A673 (cell line): ENCODE results near the gene DIPK1C. TPM values are rescaled to one million over a fixed set of nuclear protein-coding genes. Genes with fewer than 3 reads are reported as not detected.

Experiments
- BruUV-seq: library from RNA; stranded (reverse); fragments of 400-500 nt; replicated peaks from 2 replicates; lab custom pipeline; 2021; lab: Mats Ljungman, UMichigan
- CTCF ChIA-PET: fragments of 300-600 bp; sonication (Branson Sonifier 250); formaldehyde crosslinking; loops from one replicate; lab custom pipeline; 2022; ENCODE audit warnings: antibody characterized with exemption; lab: Charles Lee
- POLR2A ChIA-PET: fragments of 300-600 bp; sonication (Branson Sonifier 250); formaldehyde crosslinking; loops from one replicate; lab custom pipeline; 2022; ENCODE audit warnings: antibody characterized with exemption; ENCODE audit not compliant: low non-redundant PET; lab: Charles Lee
- DNase-seq: peaks from one replicate; pipeline ENCODE4 v3.0.0-alpha.2; 2015; ENCODE audit warnings: low spot score
- H3K27ac ChIP-seq: fragments of 200-600 bp; sonication (generic); 2 replicates; pipeline ENCODE4 v1.5.1; 2016; ENCODE audit warnings: mixed run types, low read depth, mild to moderate bottlenecking, mixed read lengths, antibody characterized with exemption, low read length; ENCODE audit not compliant: poor library complexity, severe bottlenecking
- H3K27me3 ChIP-seq: fragments of 200-600 bp; sonication (generic); replicated peaks from 2 replicates; pipeline ENCODE4 v1.6.1; 2017; ENCODE audit warnings: mixed run types, low read depth, mild to moderate bottlenecking, mixed read lengths, antibody characterized with exemption, low read length; ENCODE audit not compliant: insufficient read depth, poor library complexity
- H3K36me3 ChIP-seq: fragments of 200-600 bp; sonication (generic); 2 replicates; pipeline ENCODE4 v1.6.1; 2016; ENCODE audit warnings: mixed run types, mild to moderate bottlenecking, mixed read lengths, antibody characterized with exemption, low read length; ENCODE audit not compliant: insufficient read depth, poor library complexity, severe bottlenecking
- H3K4me1 ChIP-seq: fragments of 200-600 bp; sonication (generic); 2 replicates; pipeline ENCODE4 v1.6.1; 2017; ENCODE audit warnings: mixed run types, mild to moderate bottlenecking, mixed read lengths, antibody characterized with exemption, low read length; ENCODE audit not compliant: insufficient read depth, poor library complexity, severe bottlenecking
- H3K4me3 ChIP-seq: fragments of 200-600 bp; sonication (generic); 2 replicates; pipeline ENCODE4 v1.5.1; 2016; ENCODE audit warnings: low read depth, mixed run types, mild to moderate bottlenecking, mixed read lengths, low read length; ENCODE audit not compliant: poor library complexity, severe bottlenecking
- H3K9me3 ChIP-seq: fragments of 200-600 bp; sonication (generic); 2 replicates; pipeline ENCODE4 v1.6.1; 2016; ENCODE audit warnings: mixed run types, low read depth, mild to moderate bottlenecking, mixed read lengths, antibody characterized with exemption, low read length; ENCODE audit not compliant: poor library complexity, severe bottlenecking
- EZH2 ChIP-seq: fragments of 200-600 bp; sonication (generic); IDR thresholded peaks from 2 replicates; pipeline ENCODE4 v1.6.1; 2017; ENCODE audit warnings: borderline replicate concordance, low read depth, mild to moderate bottlenecking, mixed read lengths, antibody characterized with exemption, low read length; ENCODE audit not compliant: poor library complexity, severe bottlenecking
- intact Hi-C: fragments of 100-400 bp; cut with micrococcal nuclease; formaldehyde crosslinking; loops from one replicate; pipeline ENCODE4 v1.10.0; 2022; ENCODE audit not compliant: unreplicated experiment
- total RNA-seq: library from RNA; stranded (reverse); gene quantifications from 2 replicates; pipeline ENCODE4 v1.2.3, GENCODE V29; 2021
- TF ChIP-seq, protein P1 (sequence below): fragments of 300-800, 200-600 bp; sonication (generic); conservative IDR thresholded peaks from 2 replicates; pipeline ENCODE4 v1.5.1; 2017; ENCODE audit warnings: low read depth, mild to moderate bottlenecking, antibody characterized with exemption, low read length, moderate library complexity, mixed read lengths

Gene DIPK1C
- total RNA-seq, 1 experiment from 2014 or later = not detected

DNA sequence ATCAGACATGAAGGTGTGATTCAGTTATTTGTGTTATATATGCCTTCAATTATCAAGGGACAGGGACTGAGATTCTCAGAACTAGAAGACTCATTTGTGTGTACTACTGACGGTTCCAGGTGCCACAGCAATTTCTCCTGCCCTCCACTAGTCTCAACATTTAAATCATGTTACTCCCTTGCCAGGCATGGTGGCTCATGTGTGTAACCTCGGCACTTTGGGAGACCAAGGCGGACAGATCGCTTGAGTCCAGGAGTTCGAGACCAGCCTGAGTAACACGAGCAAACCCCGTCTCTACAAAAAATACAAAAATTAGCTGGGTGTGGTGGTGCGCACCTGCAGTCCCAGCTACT is 40.2 kb upstream of the DIPK1C start:
- Histone ChIP-seq H3K27ac (no peak overlapping the region), H3K36me3 (peaks cover 10% of the 10 kb centered on the region), H3K4me3 (peak overlapping the region; percentile 94), H3K4me1 (peaks cover 8% of the 10 kb centered on the region), H3K27me3 (no peaks in the 10 kb centered on the region), H3K9me3 (no peaks in the 10 kb centered on the region)
- intact Hi-C loops = loop anchor here (10.0 kb wide), 1 partner anchor 302 kb away; no protein-coding TSS in a partner anchor
- ChIA-PET CTCF (no interaction called here), POLR2A (no interaction called here)
- TF ChIP-seq, protein P1, sequence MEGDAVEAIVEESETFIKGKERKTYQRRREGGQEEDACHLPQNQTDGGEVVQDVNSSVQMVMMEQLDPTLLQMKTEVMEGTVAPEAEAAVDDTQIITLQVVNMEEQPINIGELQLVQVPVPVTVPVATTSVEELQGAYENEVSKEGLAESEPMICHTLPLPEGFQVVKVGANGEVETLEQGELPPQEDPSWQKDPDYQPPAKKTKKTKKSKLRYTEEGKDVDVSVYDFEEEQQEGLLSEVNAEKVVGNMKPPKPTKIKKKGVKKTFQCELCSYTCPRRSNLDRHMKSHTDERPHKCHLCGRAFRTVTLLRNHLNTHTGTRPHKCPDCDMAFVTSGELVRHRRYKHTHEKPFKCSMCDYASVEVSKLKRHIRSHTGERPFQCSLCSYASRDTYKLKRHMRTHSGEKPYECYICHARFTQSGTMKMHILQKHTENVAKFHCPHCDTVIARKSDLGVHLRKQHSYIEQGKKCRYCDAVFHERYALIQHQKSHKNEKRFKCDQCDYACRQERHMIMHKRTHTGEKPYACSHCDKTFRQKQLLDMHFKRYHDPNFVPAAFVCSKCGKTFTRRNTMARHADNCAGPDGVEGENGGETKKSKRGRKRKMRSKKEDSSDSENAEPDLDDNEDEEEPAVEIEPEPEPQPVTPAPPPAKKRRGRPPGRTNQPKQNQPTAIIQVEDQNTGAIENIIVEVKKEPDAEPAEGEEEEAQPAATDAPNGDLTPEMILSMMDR = no peak
- no peak for TF ChIP-seq EZH2
- BruUV-seq = no TSS peak
- DNase-seq = no peak

DNA sequence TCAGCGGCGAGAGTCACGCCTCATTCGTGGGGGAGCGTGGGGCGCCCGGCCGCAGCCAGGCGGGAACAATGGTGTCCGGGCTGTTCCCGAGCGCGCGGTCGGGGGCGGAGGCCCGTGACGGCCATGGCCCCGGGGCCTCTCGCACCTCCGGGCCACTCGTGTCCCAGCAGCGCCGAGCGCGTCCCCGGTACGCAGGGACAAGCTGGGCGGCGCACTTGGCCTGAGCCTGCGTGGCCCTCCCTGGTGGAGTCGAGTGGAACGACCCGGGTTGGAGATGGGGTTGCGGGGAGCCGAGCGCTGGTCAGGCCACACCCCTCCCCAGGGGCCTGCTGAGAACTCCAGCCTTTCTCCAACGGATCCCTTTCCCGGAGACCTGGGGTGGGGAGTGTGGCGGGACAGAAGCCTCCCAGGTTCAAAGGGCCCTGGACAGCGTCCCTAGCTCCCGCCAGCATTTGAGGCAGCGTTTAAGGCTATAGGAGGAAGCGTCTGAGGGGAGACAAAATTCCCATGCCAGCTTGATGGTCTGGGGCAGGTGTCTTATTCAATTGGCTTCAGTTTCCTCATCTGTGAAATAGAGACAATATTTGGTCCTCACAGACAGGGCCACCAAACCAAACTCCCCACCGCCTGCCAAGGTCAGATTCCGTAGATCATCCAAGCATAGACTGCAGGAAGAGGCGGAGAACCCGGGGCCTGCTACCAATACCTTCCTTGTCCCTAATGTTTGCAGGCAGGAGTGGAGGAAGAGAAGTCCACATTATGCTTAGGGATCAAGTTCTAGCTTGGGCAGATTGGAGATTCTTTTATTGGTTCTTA is 39.6 kb upstream of the DIPK1C start:
- no peaks in the 10 kb centered on the region for H3K9me3 ChIP-seq
- ChIA-PET POLR2A (interaction anchor here (0.5 to 0.6 kb wide), 2 partner anchors 107 to 113 kb away, joined by 4 to 8 read pairs; no protein-coding TSS in a partner anchor), CTCF (interaction anchor here (0.7 kb wide), 1 partner anchor 55 kb away, joined by 7 read pairs; no protein-coding TSS in a partner anchor)
- intact Hi-C loops = loop anchor here (10.0 kb wide), 1 partner anchor 302 kb away; no protein-coding TSS in a partner anchor
- no TSS peak for BruUV-seq
- peaks cover 8% of the 10 kb centered on the region for H3K4me1 ChIP-seq
- H3K27me3 ChIP-seq = no peaks in the 10 kb centered on the region
- peak overlapping the region; percentile 94 for H3K4me3 ChIP-seq
- peak overlapping the region; percentile 88 for H3K27ac ChIP-seq
- DNase-seq = peak; percentile 26
- H3K36me3 ChIP-seq = peaks cover 7% of the 10 kb centered on the region
- TF ChIP-seq, protein P1 = no peak
- no peak for TF ChIP-seq EZH2

DNA sequence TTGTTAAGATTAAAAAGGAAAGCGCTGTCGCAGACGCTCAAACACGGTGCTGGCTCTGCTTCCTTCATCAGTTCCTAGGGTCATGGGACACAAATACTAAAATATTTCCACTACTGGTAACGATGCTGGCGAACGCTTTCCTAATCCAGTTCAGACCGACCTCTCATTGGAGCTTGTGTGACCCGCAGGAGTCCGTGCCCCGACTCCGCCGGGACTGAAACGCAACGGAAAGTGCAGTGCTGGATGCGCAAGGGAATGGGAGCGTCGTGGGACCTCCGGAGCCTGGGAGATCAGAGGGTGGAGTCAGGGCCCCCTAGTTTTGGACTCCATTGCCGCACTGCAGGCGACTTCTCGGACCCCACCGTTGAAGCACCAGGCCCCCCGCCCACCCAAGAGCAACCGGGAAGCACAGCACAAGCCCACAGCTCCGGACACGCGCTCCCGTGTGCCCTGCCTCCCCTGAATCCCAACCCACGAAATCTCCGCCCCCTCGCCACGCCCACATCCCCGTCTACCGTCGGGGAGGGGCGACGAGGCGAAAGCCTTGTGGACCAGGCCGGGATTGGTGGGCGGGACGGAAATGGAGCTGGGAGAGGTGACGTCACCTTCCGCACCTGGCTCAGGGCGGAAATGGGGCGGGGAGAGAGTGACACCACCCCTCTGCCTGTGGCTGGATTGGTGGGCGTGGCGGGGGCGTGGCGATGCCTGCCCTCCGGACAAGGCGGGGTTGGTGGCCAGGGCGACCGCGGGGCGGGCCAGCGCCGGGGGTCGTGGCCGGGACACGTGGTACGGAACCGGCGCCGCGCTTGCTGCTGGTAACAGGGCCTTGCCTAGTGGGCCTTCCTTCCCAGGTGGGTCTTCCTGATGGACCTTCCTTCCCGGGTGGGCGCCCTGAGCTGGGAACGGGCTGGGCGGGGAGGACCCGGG is 38.7 kb upstream of the DIPK1C start, which contains the start of gene CNDP2:
Gene CNDP2, plus strand, starts transcription at position 783 of the 927 bp plus-strand sequence. CDS start 3,611 bp downstream, outside the sequence.
- CTCF ChIA-PET = interaction anchor here (0.7 kb wide), 1 partner anchor 56 kb away, joined by 7 read pairs; no protein-coding TSS in a partner anchor
- peaks cover 8% of the 10 kb centered on the region for H3K4me1 ChIP-seq
- no peaks in the 10 kb centered on the region for H3K9me3 ChIP-seq
- intact Hi-C loops = loop anchor here (10.0 kb wide), 1 partner anchor 301 kb away; no protein-coding TSS in a partner anchor
- peak; percentile 98 for DNase-seq
- TF ChIP-seq EZH2 = no peak
- TF ChIP-seq, protein P1 = no peak
- no peaks in the 10 kb centered on the region for H3K27me3 ChIP-seq
- H3K4me3 ChIP-seq = peak within 1 kb of the TSS; percentile 94
- BruUV-seq = TSS peak; percentile 94
- no peaks in the 10 kb centered on the region for H3K36me3 ChIP-seq
- POLR2A ChIA-PET = interaction anchor here (0.5 to 0.6 kb wide), 2 partner anchors 106 to 112 kb away, joined by 4 to 8 read pairs; no protein-coding TSS in a partner anchor
- peak within 1 kb of the TSS; percentile 88 for H3K27ac ChIP-seq
